Body of pancreas (tissue), 4 donors: ENCODE measurements around the gene ZNF513. TPM values are rescaled to one million over a fixed set of nuclear protein-coding genes. Genes with fewer than 3 reads are reported as not detected.
A peak's percentile ranks its signal among the peaks of the same experiment; 100 is the strongest.
"Not testable (repeated sequence)": the region's sequence is repeated elsewhere in the genome, so short reads cannot be mapped to it uniquely, and the experiment has no call there.

Experiments used
- ATAC-seq: fragments of 150-250 bp; one replicate; pipeline ENCODE4 v1.9.1; 2016
- DNase-seq, 4 donors: peaks; one replicate each; pipeline ENCODE4 v3.0.0-alpha.2; 2019
- H3K27ac ChIP-seq, 4 donors: fragments of 200-600 bp; sonication (generic); 1 replicate in 3 of 4; 2 replicates in 1 of 4; pipeline versions ENCODE4 v1.5.1 to v1.6.1; 2016 to 2019; ENCODE audit warnings: mild to moderate bottlenecking in 1 of 4, mixed read lengths in 1 of 4, moderate library complexity in 1 of 4
- H3K27me3 ChIP-seq, 2 donors: fragments of 200-600 bp; sonication (generic); one replicate each; pipeline ENCODE4 v1.6.0; 2016; ENCODE audit warnings: mild to moderate bottlenecking in 1 of 2
- H3K36me3 ChIP-seq, 2 donors: fragments of 200-600 bp; sonication (generic); replicated peaks in 1 of 2; 2 replicates each; pipeline ENCODE4 v1.5.1; 2016; ENCODE audit warnings: low read depth in 2 of 2; ENCODE audit not compliant: insufficient read depth in 1 of 2
- H3K4me1 ChIP-seq: fragments of 200-600 bp; sonication (generic); one replicate; pipeline ENCODE4 v1.6.0; 2016
- H3K4me3 ChIP-seq, 2 donors: fragments of 200-600 bp; sonication (generic); 1 replicate in 1 of 2; 2 replicates in 1 of 2; pipeline ENCODE4 v1.5.1; 2016 to 2019
- H3K9me3 ChIP-seq, 3 donors: fragments of 200-600 bp; sonication (generic); 1 replicate in 2 of 3; 2 replicates in 1 of 3; pipeline ENCODE4 v1.5.1; 2016
- CTCF ChIP-seq, 7 experiments: fragments of 450-650 bp in 4 of 7; fragments of 200-600 bp in 3 of 7; sonication (generic) in 3 of 7; IDR thresholded peaks; one replicate each; pipeline ENCODE4 v1.5.1; 2016 to 2019; ENCODE audit warnings: antibody characterized with exemption in 7 of 7
- POLR2A ChIP-seq, 3 donors: fragments of 450-650 bp; IDR thresholded peaks; one replicate each; pipeline ENCODE4 v1.6.1; 2016; ENCODE audit warnings: antibody characterized with exemption in 3 of 3, mild to moderate bottlenecking in 2 of 3
- WGBS, 2 donors: methylation state at CpG; one replicate each; pipeline ENCODE4 v1.1.5; 2017; 5-methylcytosine and 5-hydroxymethylcytosine counted together
- intact Hi-C: fragments of 100-400 bp; cut with DNase I; formaldehyde crosslinking; loops from one replicate; pipeline ENCODE4 v1.15.1; 2023
- total RNA-seq, 2 donors: library from RNA; depleted of rRNA; stranded (reverse); fragments of >200 nt; gene quantifications; one replicate each; pipeline ENCODE4 v1.1.0, GENCODE V29; 2016

The ZNF513 gene
- 10 to 100 TPM; 11.7 to 22.1 TPM for total RNA-seq

GRCh38 chr2:27380626-27381545, at the start of gene ZNF513:
Gene ZNF513 (minus strand): TSS chr2:27380734. CDS start chr2:27380526, 208 bp downstream.
- TF ChIP-seq CTCF (IDR thresholded peaks at IDR 0.05) (peak in 1 of 7 experiments; percentile 5), POLR2A (IDR thresholded peaks at IDR 0.05) (peak; percentile 51 to 88 (median 83))
- DNase-seq (peak; percentile 97), ATAC-seq (peak; percentile 97)
- peak within 1 kb of the TSS; percentile 16 to 66 for H3K4me3 ChIP-seq
- no peaks in the 10 kb centered on the region for H3K27me3 ChIP-seq
- WGBS, 2 donors, result 13 to 26% methylated on average over 27 to 65 of the region's 67 CpGs
- H3K36me3 ChIP-seq, result peaks cover 4 to 26% of the 10 kb centered on the region in 2 donors
- intact Hi-C loops, result no loop called here
- H3K9me3 ChIP-seq, result no peaks in the 10 kb centered on the region
- H3K27ac ChIP-seq, result peak within 1 kb of the TSS; percentile 73 to 93 (median 90)
- peaks cover 29% of the 10 kb centered on the region for H3K4me1 ChIP-seq

- Histone ChIP-seq H3K4me3 (peak overlapping the region; percentile 76 to 90), H3K27me3 (no peaks in the 10 kb centered on the region), H3K4me1 (peaks cover 40% of the 10 kb centered on the region), H3K27ac (peak overlapping the region; percentile 96 to 99 (median 97)), H3K36me3 (peaks cover 5 to 7% of the 10 kb centered on the region in 2 donors), H3K9me3 (no peaks in the 10 kb centered on the region)
- WGBS, 2 donors, result 1% methylated on average over 16 to 39 of the region's 51 CpGs
- DNase-seq (peak; percentile 88 to 92 (median 91)), ATAC-seq (peak; percentile 87)
- TF ChIP-seq POLR2A (IDR thresholded peaks at IDR 0.05) (no peak), CTCF (IDR thresholded peaks at IDR 0.05) (peak in 1 of 7 experiments; percentile 9)
- intact Hi-C loops, result no loop called here
Measured at GRCh38 chr2:27428978-27429541, 48.5 kb upstream of the ZNF513 start.

- intact Hi-C loops, result no loop called here
- Histone ChIP-seq H3K36me3 (peaks cover under 1% of the 10 kb centered on the region in 2 donors), H3K4me3 (peak within 1 kb of the TSS; percentile 76 to 90), H3K27ac (peak within 1 kb of the TSS; percentile 96 to 99 (median 97)), H3K9me3 (no peaks in the 10 kb centered on the region), H3K4me1 (peaks cover 40% of the 10 kb centered on the region), H3K27me3 (no peaks in the 10 kb centered on the region)
- peak; percentile 93 to 95 (median 94) for DNase-seq
- 0% methylated on average over 16 to 57 of the region's 75 CpGs for WGBS, 2 donors
- peak; percentile 93 for ATAC-seq
- TF ChIP-seq POLR2A (IDR thresholded peaks at IDR 0.05) (peak; percentile 95 to 98 (median 97)), CTCF (IDR thresholded peaks at IDR 0.05) (no peak)
Measured at GRCh38 chr2:27428213-27428977, 47.9 kb upstream of the ZNF513 start, which contains the start of gene NRBP1. Gene NRBP1 (plus strand): TSS chr2:27428631. CDS start chr2:27433274, 4,643 bp downstream.

- WGBS, 2 donors, result 5 to 7% methylated on average over 7 of the region's 7 CpGs
- H3K4me1 ChIP-seq, result peaks cover 39% of the 10 kb centered on the region
- no peaks in the 10 kb centered on the region for H3K9me3 ChIP-seq
- peak overlapping the region; percentile 96 to 99 (median 97) for H3K27ac ChIP-seq
- no peaks in the 10 kb centered on the region for H3K36me3 ChIP-seq
- no peaks in the 10 kb centered on the region for H3K27me3 ChIP-seq
- ATAC-seq, result no peak
- no peak for DNase-seq
- H3K4me3 ChIP-seq, result peak overlapping the region; percentile 76 to 90
- intact Hi-C loops, result no loop called here
- TF ChIP-seq POLR2A (IDR thresholded peaks at IDR 0.05) (no peak), CTCF (IDR thresholded peaks at IDR 0.05) (no peak)
Measured at GRCh38 chr2:27427863-27428212, 47.3 kb upstream of the ZNF513 start.

GRCh38 chr2:27425039-27425438, 44.5 kb upstream of the ZNF513 start:
- H3K27ac ChIP-seq, intact Hi-C loops, ATAC-seq, H3K4me3 ChIP-seq, H3K9me3 ChIP-seq, H3K36me3 ChIP-seq, H3K27me3 ChIP-seq: not testable (repeated sequence)
- peak in 1 of 4 donors; percentile 22 for DNase-seq
- WGBS, 2 donors, result 57 to 60% methylated on average over 10 of the region's 10 CpGs
- H3K4me1 ChIP-seq, result peaks cover 13% of the 10 kb centered on the region
